Liver (tissue), 9 donors: ENCODE measurements around the gene MIEF1. TPM values are rescaled to one million over a fixed set of nuclear protein-coding genes. Genes with fewer than 3 reads are reported as not detected.

Experiments
- DNase-seq: peaks from one replicate; pipeline ENCODE4 v3.0.0-alpha.2; 2017; ENCODE audit warnings: low spot score
- H3K27ac ChIP-seq, 2 donors: one replicate each; pipeline ENCODE4 v1.7.0; 2013; ENCODE audit warnings: inconsistent platforms in 2 of 2, low read length in 2 of 2, control low read depth in 1 of 2, low read depth in 1 of 2, mild to moderate bottlenecking in 1 of 2
- H3K27me3 ChIP-seq, 4 donors: one replicate each; pipeline versions ENCODE4 v1.6.1 to v1.7.0; 2013; ENCODE audit warnings: low read length in 3 of 4, inconsistent platforms in 1 of 4, mild to moderate bottlenecking in 1 of 4, moderate library complexity in 1 of 4; ENCODE audit not compliant: control insufficient read depth in 4 of 4, insufficient read depth in 4 of 4
- H3K36me3 ChIP-seq, 4 donors: one replicate each; pipeline versions ENCODE4 v1.6.1 to v1.7.0; 2013; ENCODE audit warnings: low read length in 3 of 4, mild to moderate bottlenecking in 3 of 4, low read depth in 1 of 4, moderate library complexity in 1 of 4; ENCODE audit not compliant: control insufficient read depth in 4 of 4, insufficient read depth in 3 of 4
- H3K4me1 ChIP-seq, 4 donors: one replicate each; pipeline versions ENCODE4 v1.6.1 to v1.7.0; 2013; ENCODE audit warnings: low read length in 3 of 4, mild to moderate bottlenecking in 3 of 4, moderate library complexity in 1 of 4; ENCODE audit not compliant: control insufficient read depth in 4 of 4, insufficient read depth in 4 of 4
- H3K4me3 ChIP-seq, 3 donors: one replicate each; pipeline versions ENCODE4 v1.6.1 to v1.7.0; 2013; ENCODE audit warnings: low read length in 3 of 3, control low read depth in 1 of 3, low read depth in 1 of 3, mild to moderate bottlenecking in 1 of 3
- H3K9ac ChIP-seq, 2 donors: one replicate each; pipeline ENCODE4 v1.7.0; 2013; ENCODE audit warnings: low read length in 2 of 2, mild to moderate bottlenecking in 2 of 2, moderate library complexity in 2 of 2, control low read depth in 1 of 2, low read depth in 1 of 2
- H3K9me3 ChIP-seq, 4 donors: one replicate each; pipeline versions ENCODE4 v1.6.1 to v1.7.0; 2013; ENCODE audit warnings: low read length in 3 of 4; ENCODE audit not compliant: control insufficient read depth in 4 of 4
- ATF3 ChIP-seq: IDR thresholded peaks from 2 replicates; pipeline ENCODE4 v1.6.1; 2016; ENCODE audit warnings: antibody characterized with exemption
- CTCF ChIP-seq: fragments of 150-350 bp; IDR thresholded peaks from 2 replicates; pipeline ENCODE4 v1.5.1; 2017; ENCODE audit warnings: improper control_type of control experiment, low read depth, low read length; ENCODE audit not compliant: missing input control
- EGR1 ChIP-seq, 2 donors: IDR thresholded peaks; 2 replicates each; pipeline ENCODE4 v1.6.1; 2016 to 2018; ENCODE audit warnings: antibody characterized with exemption in 2 of 2, low read depth in 2 of 2
- FOXA1 ChIP-seq: IDR thresholded peaks from 2 replicates; pipeline ENCODE4 v1.6.1; 2016; ENCODE audit warnings: antibody characterized with exemption
- FOXA2 ChIP-seq: IDR thresholded peaks from 2 replicates; pipeline ENCODE4 v1.6.1; 2016; ENCODE audit warnings: antibody characterized with exemption
- GABPA ChIP-seq, 2 donors: IDR thresholded peaks in 1 of 2; conservative IDR thresholded peaks in 1 of 2; 2 replicates each; pipeline ENCODE4 v1.6.1; 2016; ENCODE audit warnings: antibody characterized with exemption in 2 of 2, mild to moderate bottlenecking in 1 of 2, moderate library complexity in 1 of 2
- HNF4A ChIP-seq, 2 donors: conservative IDR thresholded peaks; 2 replicates each; pipeline ENCODE4 v1.6.1; 2016; ENCODE audit warnings: antibody characterized with exemption in 2 of 2, mild to moderate bottlenecking in 2 of 2
- HNF4G ChIP-seq: IDR thresholded peaks from 2 replicates; pipeline ENCODE4 v1.6.1; 2016; ENCODE audit warnings: antibody characterized with exemption
- JUND ChIP-seq, 2 donors: IDR thresholded peaks; 2 replicates each; pipeline ENCODE4 v1.6.1; 2016; ENCODE audit warnings: antibody characterized with exemption in 2 of 2
- MAX ChIP-seq: IDR thresholded peaks from 2 replicates; pipeline ENCODE4 v1.6.1; 2016; ENCODE audit warnings: antibody characterized with exemption
- NR2F2 ChIP-seq: IDR thresholded peaks from 2 replicates; pipeline ENCODE4 v1.6.1; 2016; ENCODE audit warnings: antibody characterized with exemption
- RAD21 ChIP-seq, 2 donors: IDR thresholded peaks; 2 replicates each; pipeline ENCODE4 v1.6.1; 2016; ENCODE audit warnings: antibody characterized with exemption in 2 of 2, mild to moderate bottlenecking in 2 of 2
- REST ChIP-seq: IDR thresholded peaks from 2 replicates; pipeline ENCODE4 v1.6.1; 2016; ENCODE audit warnings: antibody characterized with exemption, mild to moderate bottlenecking
- RXRA ChIP-seq, 2 donors: IDR thresholded peaks; 2 replicates each; pipeline ENCODE4 v1.6.1; 2017 to 2018; ENCODE audit warnings: antibody characterized with exemption in 2 of 2, mild to moderate bottlenecking in 1 of 2
- SP1 ChIP-seq: IDR thresholded peaks from 2 replicates; pipeline ENCODE4 v1.6.1; 2018; ENCODE audit warnings: antibody characterized with exemption, mild to moderate bottlenecking
- TAF1 ChIP-seq: conservative IDR thresholded peaks from 2 replicates; pipeline ENCODE4 v1.6.1; 2016; ENCODE audit warnings: antibody characterized with exemption, mild to moderate bottlenecking
- YY1 ChIP-seq: IDR thresholded peaks from 2 replicates; pipeline ENCODE4 v1.6.1; 2016; ENCODE audit warnings: antibody characterized with exemption, mild to moderate bottlenecking
- ZBTB33 ChIP-seq: IDR thresholded peaks from 2 replicates; pipeline ENCODE4 v1.6.1; 2016; ENCODE audit warnings: antibody characterized with exemption
- WGBS: extraction: QIAGEN DNeasy Blood & Tissue Kit; methylation state at CpG from one replicate; pipeline ENCODE4 v1.1.7; 2013; 5-methylcytosine and 5-hydroxymethylcytosine counted together
- polyA plus RNA-seq, 2 donors: library from polyadenylated mRNA; stranded (reverse) in 1 of 2; unstranded in 1 of 2; fragments of 200-250 nt in 1 of 2; fragments of >200 nt in 1 of 2; fragmentation: Nextera tagmentation in 1 of 2; extraction: Ambion mirVana in 1 of 2; gene quantifications; one replicate each; pipeline versions ENCODE4 v1.2.1 to v1.2.3, GENCODE V29; 2013 to 2015
- total RNA-seq, 2 donors: library from RNA; depleted of rRNA; stranded (reverse); fragments of >200 nt; gene quantifications; one replicate each; pipeline ENCODE4 v1.2.3, GENCODE V29; 2014
- donor health status: healthy.
- donor health status: healthy.
- donor health status: healthy.
- donor health status: healthy.
- donor health status: healthy.

MIEF1 gene
- total and polyA plus RNA-seq, 4 donors, result 12.9 to 31.1 (median 20.7) TPM

- DNase-seq, result no peak
- no peaks in the 10 kb centered on the region for H3K36me3 ChIP-seq
- H3K27me3 ChIP-seq, result peaks cover 0 to 6% (median 4%) of the 10 kb centered on the region in 4 donors
- no peak overlapping the region for H3K9ac ChIP-seq
- H3K9me3 ChIP-seq, result no peaks in the 10 kb centered on the region
- TF ChIP-seq MAX (no peak), JUND (IDR thresholded peaks at IDR 0.05) (no peak), EGR1 (IDR thresholded peaks at IDR 0.05; ENCODE audit: low read depth in 2 of 2) (no peak), SP1 (no peak), HNF4A (conservative IDR thresholded peaks at IDR 0.05) (no peak), FOXA1 (no peak), YY1 (no peak), ATF3 (no peak), ZBTB33 (no peak), RXRA (IDR thresholded peaks at IDR 0.05) (no peak), NR2F2 (no peak)
- no peak overlapping the region for H3K4me3 ChIP-seq
- no peak overlapping the region for H3K27ac ChIP-seq
- WGBS, result 47% methylated on average over 10 of the region's 10 CpGs
- peaks cover 0 to 4% (median 3%) of the 10 kb centered on the region in 4 donors for H3K4me1 ChIP-seq
Observed at GRCh38 chr22:39458444-39459083, 43.5 kb upstream of the MIEF1 start.

GRCh38 chr22:39459681-39460080 is 42.4 kb upstream of the MIEF1 start:
- Histone ChIP-seq H3K9ac (no peak overlapping the region), H3K4me1 (peaks cover 0 to 6% (median 3%) of the 10 kb centered on the region in 4 donors), H3K36me3 (no peaks in the 10 kb centered on the region), H3K27me3 (peaks cover 0 to 6% (median 4%) of the 10 kb centered on the region in 4 donors), H3K9me3 (no peaks in the 10 kb centered on the region), H3K27ac (no peak overlapping the region), H3K4me3 (no peak overlapping the region)
- WGBS, result 78% methylated on average over 11 of the region's 11 CpGs
- no peak for DNase-seq
- TF ChIP-seq NR2F2, result no peak
- no peak for TF ChIP-seq FOXA1
- no peak for TF ChIP-seq ZBTB33
- no peak for TF ChIP-seq REST
- no peak for TF ChIP-seq FOXA2
- no peak for TF ChIP-seq SP1
- no peak for TF ChIP-seq MAX
- no peak for TF ChIP-seq CTCF
- no peak for TF ChIP-seq JUND (IDR thresholded peaks at IDR 0.05)
- no peak for TF ChIP-seq RXRA (IDR thresholded peaks at IDR 0.05)
- TF ChIP-seq ATF3, result no peak
- no peak for TF ChIP-seq HNF4G
- no peak for TF ChIP-seq GABPA (IDR thresholded peaks at IDR 0.05 in 1 of 2, conservative IDR thresholded peaks at IDR 0.05 in 1 of 2)
- no peak for TF ChIP-seq HNF4A (conservative IDR thresholded peaks at IDR 0.05)
- no peak for TF ChIP-seq TAF1
- TF ChIP-seq RAD21 (IDR thresholded peaks at IDR 0.05), result no peak
- TF ChIP-seq YY1, result no peak
- no peak for TF ChIP-seq EGR1 (IDR thresholded peaks at IDR 0.05; ENCODE audit: low read depth in 2 of 2)
